Measurements from ENCODE around the gene DUSP6. TPM values are rescaled to one million over a fixed set of nuclear protein-coding genes. Genes with fewer than 3 reads are reported as not detected.
A peak's percentile ranks its signal among the peaks of the same experiment; 100 is the strongest.

The DUSP6 gene
- total RNA-seq, 2 experiments from 2014 or later = 170 to 171 TPM

- Mint-ChIP-seq H3K4me1 (peaks cover 22% of the 10 kb centered on the region), H3K36me3 (ENCODE audit: low read depth) (peaks cover 3% of the 10 kb centered on the region), H3K27ac (no peak overlapping the region), H3K4me3 (no peak overlapping the region), H3K9me3 (no peaks in the 10 kb centered on the region), H3K27me3 (no peaks in the 10 kb centered on the region)
- no peak for DNase-seq
- ChIA-PET CTCF (interaction anchor here (0.8 kb wide), 1 partner anchor 91 kb away, joined by 3 read pairs; no protein-coding TSS in a partner anchor), POLR2A (no interaction called here)
Observed at GRCh38 chr12:89369166-89369565, 16.9 kb upstream of the DUSP6 start.

GRCh38 chr12:89368391-89368790, 16.1 kb upstream of the DUSP6 start:
- POLR2A ChIA-PET = no interaction called here
- Mint-ChIP-seq H3K36me3 (ENCODE audit: low read depth) (peaks cover 6% of the 10 kb centered on the region), H3K4me1 (peaks cover 26% of the 10 kb centered on the region), H3K27me3 (no peaks in the 10 kb centered on the region), H3K27ac (no peak overlapping the region), H3K4me3 (no peak overlapping the region), H3K9me3 (no peaks in the 10 kb centered on the region)
- DNase-seq = no peak
- CTCF ChIA-PET = no interaction called here

- Mint-ChIP-seq H3K36me3 (ENCODE audit: low read depth) (peaks cover 7% of the 10 kb centered on the region), H3K27ac (no peak overlapping the region), H3K4me1 (peaks cover 33% of the 10 kb centered on the region), H3K27me3 (no peaks in the 10 kb centered on the region), H3K9me3 (no peaks in the 10 kb centered on the region), H3K4me3 (no peak overlapping the region)
- ChIA-PET POLR2A (no interaction called here), CTCF (interaction anchor here (0.5 kb wide), 1 partner anchor 106 kb away, joined by 3 read pairs; no protein-coding TSS in a partner anchor)
- DNase-seq = no peak
Observed at GRCh38 chr12:89366676-89367364, 14.5 kb upstream of the DUSP6 start.

- POLR2A ChIA-PET = interaction anchor here (1.3 to 3.3 kb wide), 3 partner anchors 11 to 19 kb away, joined by 3 to 29 read pairs (median 5); partner anchors contain the start of gene DUSP6
- DNase-seq = no peak
- Mint-ChIP-seq H3K36me3 (ENCODE audit: low read depth) (peaks cover 7% of the 10 kb centered on the region), H3K4me1 (peaks cover 23% of the 10 kb centered on the region), H3K4me3 (no peak overlapping the region), H3K9me3 (no peaks in the 10 kb centered on the region), H3K27ac (no peak overlapping the region), H3K27me3 (no peaks in the 10 kb centered on the region)
- CTCF ChIA-PET = interaction anchor here (1.3 kb wide), 1 partner anchor 11 kb away, joined by 3 read pairs; no protein-coding TSS in a partner anchor
Observed at GRCh38 chr12:89364631-89365030, 12.3 kb upstream of the DUSP6 start.

- H3K4me1 Mint-ChIP-seq = peaks cover 23% of the 10 kb centered on the region
- no peaks in the 10 kb centered on the region for H3K9me3 Mint-ChIP-seq
- no peak for DNase-seq
- POLR2A ChIA-PET = interaction anchor here (1.2 to 3.3 kb wide), 4 partner anchors 8 to 18 kb away, joined by 3 to 29 read pairs (median 5); partner anchors contain the start of gene DUSP6
- no peak overlapping the region for H3K27ac Mint-ChIP-seq
- H3K36me3 Mint-ChIP-seq (ENCODE audit: low read depth) = peaks cover 7% of the 10 kb centered on the region
- CTCF ChIA-PET = interaction anchor here (1.3 kb wide), 1 partner anchor 10 kb away, joined by 3 read pairs; no protein-coding TSS in a partner anchor
- no peak overlapping the region for H3K4me3 Mint-ChIP-seq
- H3K27me3 Mint-ChIP-seq = no peaks in the 10 kb centered on the region
Observed at GRCh38 chr12:89364058-89364457, 11.8 kb upstream of the DUSP6 start.

- Mint-ChIP-seq H3K27me3 (no peaks in the 10 kb centered on the region), H3K4me1 (peaks cover 23% of the 10 kb centered on the region), H3K9me3 (no peaks in the 10 kb centered on the region), H3K4me3 (no peak overlapping the region), H3K27ac (peak overlapping the region; percentile 65), H3K36me3 (ENCODE audit: low read depth) (peaks cover 7% of the 10 kb centered on the region)
- no peak for DNase-seq
- ChIA-PET POLR2A (interaction anchor here (0.8 to 3.3 kb wide), 5 partner anchors 9 to 18 kb away, joined by 3 to 29 read pairs (median 5); partner anchors contain the start of gene DUSP6), CTCF (interaction anchor here (1.0 to 1.3 kb wide), 2 partner anchors 10 to 12 kb away, joined by 3 read pairs; partner anchors contain the start of gene DUSP6)
Observed at GRCh38 chr12:89363582-89363981, 11.3 kb upstream of the DUSP6 start.

GRCh38 chr12:89363084-89363483, 10.8 kb upstream of the DUSP6 start:
- Mint-ChIP-seq H3K27ac (peak overlapping the region; percentile 65), H3K4me3 (no peak overlapping the region), H3K36me3 (ENCODE audit: low read depth) (peaks cover 7% of the 10 kb centered on the region), H3K4me1 (peaks cover 23% of the 10 kb centered on the region), H3K27me3 (no peaks in the 10 kb centered on the region), H3K9me3 (no peaks in the 10 kb centered on the region)
- DNase-seq = no peak
- POLR2A ChIA-PET = interaction anchor here (0.8 to 3.3 kb wide), 5 partner anchors 9 to 17 kb away, joined by 3 to 29 read pairs (median 5); partner anchors contain the start of gene DUSP6
- CTCF ChIA-PET = interaction anchor here (1.0 kb wide), 1 partner anchor 11 kb away, joined by 3 read pairs; the partner anchor contains the start of gene DUSP6

- Mint-ChIP-seq H3K36me3 (ENCODE audit: low read depth) (peaks cover 5% of the 10 kb centered on the region), H3K27ac (no peak overlapping the region), H3K27me3 (no peaks in the 10 kb centered on the region), H3K9me3 (no peaks in the 10 kb centered on the region), H3K4me3 (no peak overlapping the region), H3K4me1 (peaks cover 39% of the 10 kb centered on the region)
- ChIA-PET POLR2A (no interaction called here), CTCF (no interaction called here)
- DNase-seq = no peak
Observed at GRCh38 chr12:89359615-89360014, 7.3 kb upstream of the DUSP6 start.

- ChIA-PET CTCF (interaction anchor here (1.7 kb wide), 1 partner anchor 28 kb away, joined by 3 read pairs; no protein-coding TSS in a partner anchor), POLR2A (interaction anchor here (1.1 to 1.3 kb wide), 2 partner anchors 13 to 17 kb away, joined by 3 to 4 read pairs; no protein-coding TSS in a partner anchor)
- no peak for DNase-seq
- no peak overlapping the region for H3K27ac Mint-ChIP-seq
- peaks cover 5% of the 10 kb centered on the region for H3K36me3 Mint-ChIP-seq (ENCODE audit: low read depth)
- no peak overlapping the region for H3K4me3 Mint-ChIP-seq
- peaks cover 38% of the 10 kb centered on the region for H3K4me1 Mint-ChIP-seq
- no peaks in the 10 kb centered on the region for H3K27me3 Mint-ChIP-seq
- no peaks in the 10 kb centered on the region for H3K9me3 Mint-ChIP-seq
Observed at GRCh38 chr12:89358805-89359204, 6.5 kb upstream of the DUSP6 start.

- Mint-ChIP-seq H3K36me3 (ENCODE audit: low read depth) (no peaks in the 10 kb centered on the region), H3K4me3 (no peak overlapping the region), H3K9me3 (no peaks in the 10 kb centered on the region), H3K27me3 (no peaks in the 10 kb centered on the region), H3K4me1 (peaks cover 30% of the 10 kb centered on the region), H3K27ac (no peak overlapping the region)
- no peak for DNase-seq
- CTCF ChIA-PET = interaction anchor here (0.6 to 1.7 kb wide), 2 partner anchors 26 to 102 kb away, joined by 3 read pairs; no protein-coding TSS in a partner anchor
- POLR2A ChIA-PET = no interaction called here
Observed at GRCh38 chr12:89357297-89357730, 5.0 kb upstream of the DUSP6 start.

GRCh38 chr12:89356069-89356665, 3.9 kb upstream of the DUSP6 start:
- POLR2A ChIA-PET = no interaction called here
- H3K36me3 Mint-ChIP-seq (ENCODE audit: low read depth) = peaks cover 7% of the 10 kb centered on the region
- H3K4me3 Mint-ChIP-seq = no peak overlapping the region
- H3K4me1 Mint-ChIP-seq = peaks cover 28% of the 10 kb centered on the region
- CTCF ChIA-PET = no interaction called here
- no peak for DNase-seq
- H3K9me3 Mint-ChIP-seq = no peaks in the 10 kb centered on the region
- H3K27me3 Mint-ChIP-seq = no peaks in the 10 kb centered on the region
- no peak overlapping the region for H3K27ac Mint-ChIP-seq

- ChIA-PET POLR2A (interaction anchor here (1.8 to 10.5 kb wide), 7 partner anchors 10 to 317 kb away, joined by 10 to 293 read pairs (median 37); no protein-coding TSS in a partner anchor), CTCF (interaction anchor here (1.7 to 9.8 kb wide), 5 partner anchors 19 to 336 kb away, joined by 6 to 92 read pairs (median 12); no protein-coding TSS in a partner anchor)
- Mint-ChIP-seq H3K4me1 (peaks cover 28% of the 10 kb centered on the region), H3K9me3 (no peaks in the 10 kb centered on the region), H3K27ac (peak overlapping the region; percentile 93), H3K4me3 (peak overlapping the region; percentile 98), H3K36me3 (ENCODE audit: low read depth) (peaks cover 15% of the 10 kb centered on the region), H3K27me3 (no peaks in the 10 kb centered on the region)
- DNase-seq = no peak
Observed at GRCh38 chr12:89355243-89356068, 3.2 kb upstream of the DUSP6 start.

All from activated CD4-positive, alpha-beta memory T cell treated with anti-CD3 and anti-CD28 coated beads, Interleukin-2, amount 10 ng/mL, durations not matched to agents 7 days and 5 days (primary cell).